HL-60 (cell line): ENCODE data around the gene EGLN3.

Experiments
- GABPA ChIP-seq: IDR thresholded peaks from 2 replicates; pipeline ENCODE4 v1.6.1; 2012; ENCODE audit warnings: low read depth
- POLR2AphosphoS5 ChIP-seq: IDR thresholded peaks from 2 replicates; pipeline ENCODE4 v1.6.1; 2012; ENCODE audit warnings: low read depth
- TF ChIP-seq, protein P1 (sequence below): IDR thresholded peaks from one replicate; pipeline ENCODE4 v1.5.1; 2011; ENCODE audit warnings: low read length, control low read depth, inconsistent platforms; ENCODE audit not compliant: insufficient read depth
- TF ChIP-seq, protein P2 (sequence below): IDR thresholded peaks from 2 replicates; pipeline ENCODE4 v1.6.1; 2012; ENCODE audit warnings: low read depth; ENCODE audit not compliant: insufficient replicate concordance

DNA sequence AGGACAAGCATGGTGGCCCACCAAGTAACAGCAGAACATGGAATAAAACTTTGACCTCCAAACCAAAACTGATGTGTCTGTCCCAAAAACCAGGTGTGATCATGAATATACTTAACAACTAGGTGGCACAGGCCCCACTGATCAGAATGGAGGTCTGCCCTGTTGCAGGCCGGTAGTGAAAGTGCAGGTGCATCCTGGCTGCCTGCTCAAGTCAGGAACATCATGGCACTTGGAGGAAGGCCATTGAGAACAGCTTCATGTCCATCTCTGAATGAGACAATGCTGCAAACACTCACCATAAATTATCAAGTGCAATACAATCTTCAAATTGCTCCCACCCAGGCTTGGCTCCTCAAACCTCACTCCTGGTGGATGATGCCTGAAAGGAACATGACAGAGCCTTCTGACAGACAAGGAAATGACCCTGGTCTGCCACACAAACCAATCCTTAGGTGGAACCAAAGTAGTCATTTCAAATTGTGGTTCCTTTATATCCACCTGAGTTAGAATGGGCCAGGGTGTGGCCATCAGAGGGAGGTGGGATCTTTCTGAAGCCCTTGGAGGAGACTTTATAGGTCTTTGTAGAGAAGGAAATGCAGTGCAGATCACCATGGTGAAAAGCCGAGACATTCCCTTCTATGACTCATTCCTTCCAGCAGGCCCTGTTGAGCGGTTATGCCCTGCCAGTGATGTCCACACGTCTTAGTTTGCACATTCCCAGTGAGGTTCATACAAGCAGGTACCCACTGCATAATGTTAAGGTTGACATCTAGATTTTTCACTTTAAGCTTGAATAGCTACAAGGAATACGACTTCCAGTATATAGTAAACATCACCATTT, 36.0 kb downstream of the EGLN3 start:
- TF ChIP-seq, protein P1, sequence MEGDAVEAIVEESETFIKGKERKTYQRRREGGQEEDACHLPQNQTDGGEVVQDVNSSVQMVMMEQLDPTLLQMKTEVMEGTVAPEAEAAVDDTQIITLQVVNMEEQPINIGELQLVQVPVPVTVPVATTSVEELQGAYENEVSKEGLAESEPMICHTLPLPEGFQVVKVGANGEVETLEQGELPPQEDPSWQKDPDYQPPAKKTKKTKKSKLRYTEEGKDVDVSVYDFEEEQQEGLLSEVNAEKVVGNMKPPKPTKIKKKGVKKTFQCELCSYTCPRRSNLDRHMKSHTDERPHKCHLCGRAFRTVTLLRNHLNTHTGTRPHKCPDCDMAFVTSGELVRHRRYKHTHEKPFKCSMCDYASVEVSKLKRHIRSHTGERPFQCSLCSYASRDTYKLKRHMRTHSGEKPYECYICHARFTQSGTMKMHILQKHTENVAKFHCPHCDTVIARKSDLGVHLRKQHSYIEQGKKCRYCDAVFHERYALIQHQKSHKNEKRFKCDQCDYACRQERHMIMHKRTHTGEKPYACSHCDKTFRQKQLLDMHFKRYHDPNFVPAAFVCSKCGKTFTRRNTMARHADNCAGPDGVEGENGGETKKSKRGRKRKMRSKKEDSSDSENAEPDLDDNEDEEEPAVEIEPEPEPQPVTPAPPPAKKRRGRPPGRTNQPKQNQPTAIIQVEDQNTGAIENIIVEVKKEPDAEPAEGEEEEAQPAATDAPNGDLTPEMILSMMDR: no peak
- no peak for TF ChIP-seq GABPA
- TF ChIP-seq, protein P2, sequence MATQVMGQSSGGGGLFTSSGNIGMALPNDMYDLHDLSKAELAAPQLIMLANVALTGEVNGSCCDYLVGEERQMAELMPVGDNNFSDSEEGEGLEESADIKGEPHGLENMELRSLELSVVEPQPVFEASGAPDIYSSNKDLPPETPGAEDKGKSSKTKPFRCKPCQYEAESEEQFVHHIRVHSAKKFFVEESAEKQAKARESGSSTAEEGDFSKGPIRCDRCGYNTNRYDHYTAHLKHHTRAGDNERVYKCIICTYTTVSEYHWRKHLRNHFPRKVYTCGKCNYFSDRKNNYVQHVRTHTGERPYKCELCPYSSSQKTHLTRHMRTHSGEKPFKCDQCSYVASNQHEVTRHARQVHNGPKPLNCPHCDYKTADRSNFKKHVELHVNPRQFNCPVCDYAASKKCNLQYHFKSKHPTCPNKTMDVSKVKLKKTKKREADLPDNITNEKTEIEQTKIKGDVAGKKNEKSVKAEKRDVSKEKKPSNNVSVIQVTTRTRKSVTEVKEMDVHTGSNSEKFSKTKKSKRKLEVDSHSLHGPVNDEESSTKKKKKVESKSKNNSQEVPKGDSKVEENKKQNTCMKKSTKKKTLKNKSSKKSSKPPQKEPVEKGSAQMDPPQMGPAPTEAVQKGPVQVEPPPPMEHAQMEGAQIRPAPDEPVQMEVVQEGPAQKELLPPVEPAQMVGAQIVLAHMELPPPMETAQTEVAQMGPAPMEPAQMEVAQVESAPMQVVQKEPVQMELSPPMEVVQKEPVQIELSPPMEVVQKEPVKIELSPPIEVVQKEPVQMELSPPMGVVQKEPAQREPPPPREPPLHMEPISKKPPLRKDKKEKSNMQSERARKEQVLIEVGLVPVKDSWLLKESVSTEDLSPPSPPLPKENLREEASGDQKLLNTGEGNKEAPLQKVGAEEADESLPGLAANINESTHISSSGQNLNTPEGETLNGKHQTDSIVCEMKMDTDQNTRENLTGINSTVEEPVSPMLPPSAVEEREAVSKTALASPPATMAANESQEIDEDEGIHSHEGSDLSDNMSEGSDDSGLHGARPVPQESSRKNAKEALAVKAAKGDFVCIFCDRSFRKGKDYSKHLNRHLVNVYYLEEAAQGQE: no peak
- TF ChIP-seq POLR2AphosphoS5: no peak
